MCF 10A (cell line): ENCODE data around the gene SYPL1. TPM values are rescaled to one million over a fixed set of nuclear protein-coding genes. Genes with fewer than 3 reads are reported as not detected.
"Not testable (repeated sequence)": the region's sequence is repeated elsewhere in the genome, so short reads cannot be mapped to it uniquely, and the experiment has no call there.

Source experiments
- BruUV-seq: library from RNA; stranded (reverse); fragments of 400-500 nt; replicated peaks from 2 replicates; lab custom pipeline; 2021; lab: Mats Ljungman, UMichigan
- CTCF ChIA-PET: fragments of 300-600 bp; sonication (Branson Sonifier 250); formaldehyde crosslinking; extraction: SDS; loops from one replicate; lab custom pipeline; 2021; ENCODE audit warnings: antibody characterized with exemption, inconsistent platforms; lab: Yijun Ruan, JAX
- POLR2A ChIA-PET: fragments of 300-600, 350-650 bp; sonication (Branson Sonifier 250); formaldehyde crosslinking; extraction: SDS; loops from one replicate; lab custom pipeline; 2020; ENCODE audit warnings: antibody characterized with exemption, inconsistent platforms; lab: Yijun Ruan, JAX
- DNase-seq: peaks from one replicate; pipeline ENCODE4 v3.0.0-alpha.2; 2018; ENCODE audit not compliant: unreplicated experiment
- H3K27ac Mint-ChIP-seq: one replicate; pipeline ENCODE4 v1.8.0; 2022; ENCODE audit warnings: mild to moderate bottlenecking, low read depth, mixed read lengths; ENCODE audit not compliant: unreplicated experiment
- H3K27me3 Mint-ChIP-seq: one replicate; pipeline ENCODE4 v1.8.0; 2022; ENCODE audit warnings: mixed read lengths; ENCODE audit not compliant: insufficient read depth, unreplicated experiment
- H3K36me3 Mint-ChIP-seq: one replicate; pipeline ENCODE4 v1.8.0; 2022; ENCODE audit warnings: mild to moderate bottlenecking, moderate library complexity, mixed read lengths; ENCODE audit not compliant: insufficient read depth, unreplicated experiment
- H3K4me1 Mint-ChIP-seq: one replicate; pipeline ENCODE4 v1.8.0; 2022; ENCODE audit warnings: mixed read lengths; ENCODE audit not compliant: insufficient read depth, unreplicated experiment
- H3K4me3 Mint-ChIP-seq: one replicate; pipeline ENCODE4 v1.8.0; 2022; ENCODE audit warnings: mild to moderate bottlenecking, moderate library complexity, mixed read lengths; ENCODE audit not compliant: unreplicated experiment
- H3K9me3 Mint-ChIP-seq: one replicate; pipeline ENCODE4 v1.8.0; 2022; ENCODE audit warnings: mixed read lengths; ENCODE audit not compliant: unreplicated experiment
- intact Hi-C: fragments of 100-400 bp; cut with micrococcal nuclease; formaldehyde crosslinking; loops from 2 replicates; pipeline ENCODE4 v1.14.1; 2022
- total RNA-seq: library from RNA; stranded (reverse); gene quantifications from 2 replicates; pipeline ENCODE4 v1.2.3, GENCODE V29; 2022
- TF ChIP-seq, protein P1 (sequence below): fragments of 200-600 bp; IDR thresholded peaks from one replicate; pipeline ENCODE4 v1.8.0; 2022; ENCODE audit warnings: antibody characterized with exemption, mild to moderate bottlenecking; ENCODE audit not compliant: unreplicated experiment

The SYPL1 gene
- total RNA-seq, 1 experiment from 2014 or later: 77.6 TPM

DNA sequence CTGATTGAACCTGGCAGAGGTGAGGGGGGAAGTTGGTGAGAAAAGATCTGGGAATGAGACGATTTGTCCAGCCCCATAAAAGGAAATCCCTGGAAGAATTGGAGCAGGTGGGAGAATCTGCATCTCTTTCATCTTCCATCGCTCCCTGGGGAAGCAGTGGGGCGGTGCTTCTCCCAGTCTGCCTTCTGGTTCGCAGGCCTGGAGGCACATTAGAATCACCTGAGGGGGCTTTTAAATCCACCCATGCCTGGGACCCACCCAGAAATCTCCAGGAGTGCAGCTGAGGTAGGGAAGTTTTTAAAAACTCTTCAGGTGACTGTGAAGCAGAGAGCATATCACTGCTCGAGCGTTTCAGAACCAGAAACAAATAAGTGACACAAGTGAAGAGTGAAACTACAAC lies 26.7 kb upstream of the SYPL1 start:
- DNase-seq: no peak
- POLR2A ChIA-PET: no interaction called here
- Mint-ChIP-seq H3K4me3 (no peak overlapping the region), H3K4me1 (no peaks in the 10 kb centered on the region), H3K9me3 (no peaks in the 10 kb centered on the region), H3K27me3 (no peaks in the 10 kb centered on the region), H3K36me3 (no peaks in the 10 kb centered on the region), H3K27ac (no peak overlapping the region)
- BruUV-seq: no TSS peak
- TF ChIP-seq, protein P1, sequence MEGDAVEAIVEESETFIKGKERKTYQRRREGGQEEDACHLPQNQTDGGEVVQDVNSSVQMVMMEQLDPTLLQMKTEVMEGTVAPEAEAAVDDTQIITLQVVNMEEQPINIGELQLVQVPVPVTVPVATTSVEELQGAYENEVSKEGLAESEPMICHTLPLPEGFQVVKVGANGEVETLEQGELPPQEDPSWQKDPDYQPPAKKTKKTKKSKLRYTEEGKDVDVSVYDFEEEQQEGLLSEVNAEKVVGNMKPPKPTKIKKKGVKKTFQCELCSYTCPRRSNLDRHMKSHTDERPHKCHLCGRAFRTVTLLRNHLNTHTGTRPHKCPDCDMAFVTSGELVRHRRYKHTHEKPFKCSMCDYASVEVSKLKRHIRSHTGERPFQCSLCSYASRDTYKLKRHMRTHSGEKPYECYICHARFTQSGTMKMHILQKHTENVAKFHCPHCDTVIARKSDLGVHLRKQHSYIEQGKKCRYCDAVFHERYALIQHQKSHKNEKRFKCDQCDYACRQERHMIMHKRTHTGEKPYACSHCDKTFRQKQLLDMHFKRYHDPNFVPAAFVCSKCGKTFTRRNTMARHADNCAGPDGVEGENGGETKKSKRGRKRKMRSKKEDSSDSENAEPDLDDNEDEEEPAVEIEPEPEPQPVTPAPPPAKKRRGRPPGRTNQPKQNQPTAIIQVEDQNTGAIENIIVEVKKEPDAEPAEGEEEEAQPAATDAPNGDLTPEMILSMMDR: no peak
- CTCF ChIA-PET: interaction anchor here (1.5 kb wide), 1 partner anchor 14 kb away, joined by 4 read pairs; no protein-coding TSS in a partner anchor
- intact Hi-C loops: no loop called here

DNA sequence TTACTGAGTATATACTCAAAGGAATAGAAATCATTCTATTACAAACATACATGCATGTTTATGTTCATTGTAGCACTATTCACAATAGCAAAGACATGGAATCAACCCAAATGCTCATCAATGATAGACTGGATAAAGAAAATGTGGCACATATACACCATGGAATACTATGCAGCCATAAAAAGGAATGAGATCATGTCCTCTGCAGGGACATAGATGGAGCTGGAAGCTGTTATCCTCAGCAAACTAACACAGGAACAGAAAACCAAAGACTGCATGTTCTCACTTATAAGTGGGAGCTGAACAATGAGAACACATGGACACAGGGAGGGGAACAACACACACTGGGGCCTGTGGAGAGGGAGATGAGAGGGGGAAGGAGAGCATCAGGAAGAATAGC lies 26.1 kb upstream of the SYPL1 start:
- H3K36me3 Mint-ChIP-seq, DNase-seq, H3K4me1 Mint-ChIP-seq, BruUV-seq, intact Hi-C loops, H3K9me3 Mint-ChIP-seq, H3K27ac Mint-ChIP-seq, POLR2A ChIA-PET, H3K4me3 Mint-ChIP-seq, H3K27me3 Mint-ChIP-seq: not testable (repeated sequence)
- CTCF ChIA-PET: interaction anchor here (1.5 kb wide), 1 partner anchor 15 kb away, joined by 4 read pairs; no protein-coding TSS in a partner anchor

DNA sequence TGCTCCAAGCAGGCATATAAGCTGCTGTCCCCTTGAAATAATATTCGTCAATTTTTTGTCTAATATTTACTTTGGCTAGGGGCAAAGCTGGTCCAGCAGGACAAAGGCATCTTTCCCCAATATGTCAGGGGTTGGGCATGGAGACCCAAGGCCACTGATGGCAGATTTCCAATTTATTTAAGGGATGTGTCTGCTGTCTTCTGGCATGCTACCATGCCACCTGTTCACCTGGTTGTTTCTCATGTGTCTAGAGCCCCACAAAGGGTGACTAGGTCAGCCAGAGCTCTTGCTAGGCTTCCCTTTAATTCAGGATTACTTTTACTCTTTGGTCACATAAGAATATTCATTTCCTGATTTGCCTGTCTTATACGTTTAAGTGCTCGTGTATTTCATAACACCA lies 22.1 kb upstream of the SYPL1 start:
- no peaks in the 10 kb centered on the region for H3K27me3 Mint-ChIP-seq
- no peak overlapping the region for H3K4me3 Mint-ChIP-seq
- H3K36me3 Mint-ChIP-seq: no peaks in the 10 kb centered on the region
- no TSS peak for BruUV-seq
- DNase-seq: no peak
- ChIA-PET POLR2A (interaction anchor here (0.5 to 0.8 kb wide), 2 partner anchors 23 to 965 kb away, joined by 3 read pairs; no protein-coding TSS in a partner anchor), CTCF (interaction anchor here (2.9 kb wide), 1 partner anchor 19 kb away, joined by 14 read pairs; no protein-coding TSS in a partner anchor)
- intact Hi-C loops: no loop called here
- TF ChIP-seq, protein P1: no peak
- no peaks in the 10 kb centered on the region for H3K4me1 Mint-ChIP-seq
- H3K9me3 Mint-ChIP-seq: no peaks in the 10 kb centered on the region
- no peak overlapping the region for H3K27ac Mint-ChIP-seq

DNA sequence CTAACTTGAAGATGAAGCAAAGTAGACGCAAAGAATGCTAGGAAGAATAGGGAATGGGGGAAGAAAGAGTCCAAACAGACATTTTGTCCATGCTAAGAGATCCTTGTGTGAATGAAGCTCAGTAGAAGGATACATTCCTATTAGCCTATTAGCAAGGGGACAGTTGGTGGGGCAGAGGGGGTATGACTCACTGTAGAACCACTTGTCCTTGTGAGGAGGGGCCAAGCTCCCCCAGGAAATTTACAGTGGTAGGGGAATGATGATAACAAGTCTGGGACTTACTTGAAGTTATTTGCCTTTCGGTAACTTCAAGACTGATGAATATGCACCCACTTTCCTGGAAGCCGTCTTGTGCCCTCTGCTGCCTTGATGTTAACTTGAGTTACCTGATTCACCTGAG lies 17.2 kb upstream of the SYPL1 start:
- TF ChIP-seq, protein P1: no peak
- Mint-ChIP-seq H3K4me3 (no peak overlapping the region), H3K27ac (no peak overlapping the region), H3K36me3 (no peaks in the 10 kb centered on the region), H3K9me3 (no peaks in the 10 kb centered on the region), H3K4me1 (peaks cover 12% of the 10 kb centered on the region), H3K27me3 (no peaks in the 10 kb centered on the region)
- BruUV-seq: no TSS peak
- POLR2A ChIA-PET: no interaction called here
- intact Hi-C loops: no loop called here
- CTCF ChIA-PET: no interaction called here
- DNase-seq: no peak
